Colon (tissue), 2 donors: ENCODE data around the gene RRP36.

Source experiments
- FAIRE-seq: peaks from 2 replicates; lab custom pipeline; 2012; peaks lifted over from hg19 to GRCh38; lab: Jason Lieb, UNC
- donor health status: control.
- donor health status: control.

Gene RRP36

DNA sequence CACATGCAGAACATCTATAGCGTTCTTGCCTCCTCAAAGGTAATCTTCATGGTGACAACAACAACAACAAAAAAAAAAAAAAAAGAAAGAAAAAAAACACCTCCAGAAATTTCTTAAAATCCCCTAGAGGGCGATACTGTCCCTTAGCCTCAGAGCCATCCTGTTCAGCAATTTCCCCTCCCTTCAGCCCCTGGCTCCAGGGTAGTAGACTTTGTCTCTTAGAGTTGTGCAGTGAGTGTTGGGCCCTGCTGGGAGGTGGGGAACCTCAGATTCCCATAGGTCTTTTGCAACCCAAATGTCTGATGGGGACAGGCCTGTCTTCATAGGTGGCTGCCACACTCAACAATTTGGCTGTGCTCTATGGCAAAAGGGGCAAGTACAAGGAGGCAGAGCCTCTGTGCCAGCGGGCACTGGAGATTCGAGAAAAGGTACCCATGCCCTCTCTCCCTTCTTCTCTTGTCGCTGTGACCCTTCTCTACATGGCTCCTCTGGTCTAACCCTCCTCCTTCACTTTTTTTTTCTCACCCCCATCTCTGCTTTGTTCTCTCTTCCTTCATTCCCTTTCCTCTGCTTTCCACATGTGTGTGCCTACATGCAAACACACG lies 48.7 kb downstream of the RRP36 start:
- FAIRE-seq: no peak

DNA sequence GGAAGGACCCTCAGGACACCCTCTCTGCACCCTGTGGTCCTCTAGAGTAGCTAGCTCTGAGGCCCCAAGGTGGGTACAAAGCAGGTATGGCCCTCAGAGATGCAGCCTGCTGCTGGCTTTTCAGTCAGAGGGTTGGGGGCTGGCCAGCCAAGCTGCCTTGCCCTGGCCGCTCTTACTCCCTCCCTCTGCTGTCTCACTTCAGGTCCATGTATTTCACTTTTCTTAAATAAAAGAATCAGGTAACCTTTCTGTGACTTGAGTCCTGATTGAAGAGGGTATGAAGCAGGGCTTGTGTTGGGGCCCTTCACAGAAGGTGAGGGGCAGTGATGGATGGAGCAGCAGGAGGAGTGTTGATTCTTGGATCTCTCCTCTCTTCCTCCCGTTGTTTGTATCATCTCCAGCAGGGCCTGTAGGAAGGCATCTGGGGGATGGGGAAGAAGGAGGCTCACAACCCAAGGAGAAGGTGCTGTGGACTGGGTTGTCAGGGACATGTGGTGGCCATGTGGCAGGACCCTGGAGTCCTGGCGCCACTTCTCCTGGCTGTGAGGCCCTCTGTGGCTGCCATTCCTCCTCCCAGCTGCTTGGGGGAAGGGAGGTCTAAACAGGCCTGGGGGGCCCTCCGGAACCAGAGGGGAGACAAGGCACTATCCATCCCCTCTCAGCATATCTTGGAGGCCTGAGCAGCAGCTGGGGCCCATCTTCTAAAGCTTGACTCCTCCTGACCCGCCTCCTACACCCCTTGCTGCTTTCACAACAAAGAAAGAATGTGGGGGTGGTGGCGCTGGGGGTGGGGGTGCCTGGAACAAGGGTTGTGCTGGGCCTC lies 53.6 kb downstream of the RRP36 start:
- FAIRE-seq: no peak

GRCh38 chr6:43075670-43076463 lies 54.4 kb downstream of the RRP36 start, which contains the start of gene PTK7:
PTK7 (plus strand) TSS chr6:43076314; CDS start chr6:43076489, 175 bp downstream.
- FAIRE-seq: no peak

- FAIRE-seq: no peak
Observed at GRCh38 chr6:43076464-43077332, 55.3 kb downstream of the RRP36 start.

- FAIRE-seq: no peak
Observed at GRCh38 chr6:43077333-43077809, 55.9 kb downstream of the RRP36 start.

GRCh38 chr6:43077981-43078511 lies 56.6 kb downstream of the RRP36 start:
- FAIRE-seq: no peak

DNA sequence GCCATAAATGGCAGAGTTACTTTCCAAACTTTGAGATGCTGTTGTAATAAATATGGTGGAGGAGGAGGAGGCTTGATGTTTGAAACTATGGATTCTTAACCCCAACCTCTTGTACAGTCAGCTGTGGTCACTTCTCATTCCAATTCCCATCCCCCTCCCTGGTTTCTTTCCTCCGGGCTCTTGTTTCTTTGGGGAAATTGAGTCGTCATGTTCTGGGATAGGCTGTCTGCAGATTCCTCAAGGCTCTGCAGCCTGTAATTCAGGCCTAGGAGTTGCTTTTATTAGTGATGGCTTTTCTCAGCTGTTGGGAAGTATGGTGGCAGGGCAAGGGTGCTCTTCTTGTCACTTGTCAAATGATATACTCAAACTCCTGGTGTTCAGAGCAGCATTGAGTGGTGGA lies 57.3 kb downstream of the RRP36 start:
- FAIRE-seq: no peak
